Neural cell (in vitro differentiated cells): ENCODE measurements around the gene ABCB4. TPM values are rescaled to one million over a fixed set of nuclear protein-coding genes. Genes with fewer than 3 reads are reported as not detected.

Experiments
- H2AFZ ChIP-seq: fragments of 200-600, 300-800 bp; sonication (generic), shearing (Covaris generic); 2 replicates; pipeline ENCODE4 v1.6.0; 2014; ENCODE audit warnings: low read depth, mild to moderate bottlenecking, antibody characterized with exemption, low read length, moderate library complexity
- H3F3A ChIP-seq: fragments of 200-600 bp; shearing (Covaris generic); 2 replicates; pipeline ENCODE4 v1.6.1; 2016; ENCODE audit warnings: mild to moderate bottlenecking, moderate library complexity, mixed read lengths, antibody characterized with exemption, low read length; ENCODE audit not compliant: insufficient read depth, poor library complexity, severe bottlenecking
- H3K27ac ChIP-seq: fragments of 200-600, 300-800 bp; sonication (generic), shearing (Covaris generic); 2 replicates; pipeline ENCODE4 v1.5.1; 2014; ENCODE audit warnings: mild to moderate bottlenecking, low read length, moderate library complexity
- H3K27me3 ChIP-seq: fragments of 300-800, 200-600 bp; sonication (generic), shearing (Covaris generic); 2 replicates; pipeline ENCODE4 v1.6.0; 2014; ENCODE audit warnings: mild to moderate bottlenecking, low read depth, low read length, moderate library complexity; ENCODE audit not compliant: insufficient read depth
- H3K36me3 ChIP-seq: fragments of 300-800, 200-600 bp; sonication (generic), shearing (Covaris generic); 2 replicates; pipeline ENCODE4 v1.5.1; 2014; ENCODE audit warnings: mild to moderate bottlenecking, antibody characterized with exemption, low read length, moderate library complexity; ENCODE audit not compliant: insufficient read depth
- H3K4me2 ChIP-seq: fragments of 300-800, 200-600 bp; sonication (generic), shearing (Covaris generic); 2 replicates; pipeline ENCODE4 v1.6.0; 2014; ENCODE audit warnings: mild to moderate bottlenecking, low read length
- H3K4me3 ChIP-seq: fragments of 300-800, 200-600 bp; sonication (generic), shearing (Covaris generic); 2 replicates; pipeline ENCODE4 v1.5.1; 2014; ENCODE audit warnings: mild to moderate bottlenecking, low read length, moderate library complexity
- H3K79me2 ChIP-seq: fragments of 200-600 bp; shearing (Covaris generic); replicated peaks from 2 replicates; pipeline ENCODE4 v1.6.0; 2014; ENCODE audit warnings: mild to moderate bottlenecking, low read length, moderate library complexity; ENCODE audit not compliant: insufficient read depth
- H3K9ac ChIP-seq: fragments of 300-800, 200-600 bp; sonication (generic), shearing (Covaris generic); 2 replicates; pipeline ENCODE4 v1.6.1; 2016; ENCODE audit warnings: mild to moderate bottlenecking, low read length, mixed read lengths
- H3K9me2 ChIP-seq: fragments of 200-600 bp; shearing (Covaris generic); 2 replicates; pipeline ENCODE4 v1.6.1; 2016; ENCODE audit warnings: mild to moderate bottlenecking, low read length, mixed read lengths; ENCODE audit not compliant: insufficient read depth
- H3K9me3 ChIP-seq: fragments of 200-600, 300-800 bp; sonication (generic), shearing (Covaris generic); 2 replicates; pipeline ENCODE4 v1.6.1; 2016; ENCODE audit warnings: mild to moderate bottlenecking, mixed run types, low read length, moderate library complexity, mixed read lengths
- H4K20me1 ChIP-seq: fragments of 200-600 bp; shearing (Covaris generic); 2 replicates; pipeline ENCODE4 v1.6.1; 2016; ENCODE audit warnings: mild to moderate bottlenecking, mixed run types; ENCODE audit not compliant: insufficient read depth
- EP300 ChIP-seq: fragments of 450-650 bp; conservative IDR thresholded peaks from 2 replicates; pipeline ENCODE4 v1.6.1; 2014; ENCODE audit warnings: antibody characterized with exemption, mild to moderate bottlenecking, moderate library complexity; ENCODE audit not compliant: poor library complexity, severe bottlenecking
- EZH2 ChIP-seq: fragments of 200-600, 300-800 bp; shearing (Covaris generic), sonication (generic); IDR thresholded peaks from 2 replicates; pipeline ENCODE4 v1.6.1; 2014; ENCODE audit warnings: antibody characterized with exemption, low read length, borderline replicate concordance, mild to moderate bottlenecking; ENCODE audit not compliant: insufficient read depth, poor library complexity, severe bottlenecking
- MXI1 ChIP-seq: fragments of 450-650 bp; conservative IDR thresholded peaks from 2 replicates; pipeline ENCODE4 v1.6.1; 2014; ENCODE audit warnings: antibody characterized with exemption, mild to moderate bottlenecking; ENCODE audit not compliant: poor library complexity, severe bottlenecking
- POLR2AphosphoS5 ChIP-seq: IDR thresholded peaks from 2 replicates; pipeline ENCODE4 v1.6.1; 2012
- RAD21 ChIP-seq: fragments of 450-650 bp; conservative IDR thresholded peaks from 2 replicates; pipeline ENCODE4 v1.6.1; 2014; ENCODE audit warnings: antibody characterized with exemption, mild to moderate bottlenecking, moderate library complexity
- SMC3 ChIP-seq: fragments of 450-650 bp; conservative IDR thresholded peaks from 2 replicates; pipeline ENCODE4 v1.6.1; 2014; ENCODE audit warnings: antibody characterized with exemption, mild to moderate bottlenecking, moderate library complexity; ENCODE audit not compliant: poor library complexity
- TAF1 ChIP-seq: IDR thresholded peaks from 2 replicates; pipeline ENCODE4 v1.6.1; 2012; ENCODE audit warnings: low read depth
- polyA plus RNA-seq: library from polyadenylated mRNA; depleted of rRNA; stranded (reverse); fragments of >200 nt; gene quantifications from 2 replicates; pipeline ENCODE4 v1.2.3, GENCODE V29; 2014
- TF ChIP-seq, protein P1 (sequence below): fragments of 450-650 bp; IDR thresholded peaks from 2 replicates; pipeline ENCODE4 v1.5.1; 2014; ENCODE audit warnings: antibody characterized with exemption, mild to moderate bottlenecking, moderate library complexity; ENCODE audit not compliant: poor library complexity, severe bottlenecking
- TF ChIP-seq, protein P2 (sequence below): IDR thresholded peaks from 2 replicates; pipeline ENCODE4 v1.6.1; 2012; ENCODE audit warnings: borderline replicate concordance

ABCB4 gene
- polyA plus RNA-seq, 1 donor from 2014 or later = not detected

DNA sequence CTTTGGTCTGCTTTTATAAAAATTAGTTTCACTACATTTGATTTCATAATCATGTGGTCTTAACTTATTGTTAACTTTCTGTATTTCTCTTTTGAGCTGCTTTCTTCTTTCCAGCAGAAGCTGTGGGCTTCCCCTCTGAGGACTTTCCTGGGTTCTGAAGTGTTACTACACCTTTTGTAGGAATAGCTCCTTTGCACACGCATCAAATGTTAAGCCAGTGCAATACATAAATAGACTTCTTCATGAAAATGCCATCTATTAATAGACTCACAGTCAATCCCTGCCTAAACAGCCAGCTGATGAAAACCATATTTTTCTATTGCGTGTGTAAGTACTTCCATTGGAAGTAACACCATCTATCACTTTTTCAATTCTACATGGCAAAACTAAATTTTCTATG lies 1.5 kb downstream of the ABCB4 start:
- Histone ChIP-seq H3K9me2 (no peaks in the 10 kb centered on the region), H3K9ac (no peak overlapping the region), H3F3A (no peaks in the 10 kb centered on the region), H2AFZ (no peak overlapping the region), H3K4me3 (no peak overlapping the region), H3K4me2 (no peak overlapping the region), H3K36me3 (no peaks in the 10 kb centered on the region), H3K9me3 (no peaks in the 10 kb centered on the region), H3K27ac (no peak overlapping the region), H4K20me1 (no peaks in the 10 kb centered on the region), H3K79me2 (no peaks in the 10 kb centered on the region), H3K27me3 (peaks cover 28% of the 10 kb centered on the region)
- TF ChIP-seq MXI1 (no peak), POLR2AphosphoS5 (no peak), EZH2 (no peak), EP300 (no peak), RAD21 (no peak), SMC3 (no peak), TAF1 (no peak)
- TF ChIP-seq, protein P1, sequence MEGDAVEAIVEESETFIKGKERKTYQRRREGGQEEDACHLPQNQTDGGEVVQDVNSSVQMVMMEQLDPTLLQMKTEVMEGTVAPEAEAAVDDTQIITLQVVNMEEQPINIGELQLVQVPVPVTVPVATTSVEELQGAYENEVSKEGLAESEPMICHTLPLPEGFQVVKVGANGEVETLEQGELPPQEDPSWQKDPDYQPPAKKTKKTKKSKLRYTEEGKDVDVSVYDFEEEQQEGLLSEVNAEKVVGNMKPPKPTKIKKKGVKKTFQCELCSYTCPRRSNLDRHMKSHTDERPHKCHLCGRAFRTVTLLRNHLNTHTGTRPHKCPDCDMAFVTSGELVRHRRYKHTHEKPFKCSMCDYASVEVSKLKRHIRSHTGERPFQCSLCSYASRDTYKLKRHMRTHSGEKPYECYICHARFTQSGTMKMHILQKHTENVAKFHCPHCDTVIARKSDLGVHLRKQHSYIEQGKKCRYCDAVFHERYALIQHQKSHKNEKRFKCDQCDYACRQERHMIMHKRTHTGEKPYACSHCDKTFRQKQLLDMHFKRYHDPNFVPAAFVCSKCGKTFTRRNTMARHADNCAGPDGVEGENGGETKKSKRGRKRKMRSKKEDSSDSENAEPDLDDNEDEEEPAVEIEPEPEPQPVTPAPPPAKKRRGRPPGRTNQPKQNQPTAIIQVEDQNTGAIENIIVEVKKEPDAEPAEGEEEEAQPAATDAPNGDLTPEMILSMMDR = no peak
- TF ChIP-seq, protein P2, sequence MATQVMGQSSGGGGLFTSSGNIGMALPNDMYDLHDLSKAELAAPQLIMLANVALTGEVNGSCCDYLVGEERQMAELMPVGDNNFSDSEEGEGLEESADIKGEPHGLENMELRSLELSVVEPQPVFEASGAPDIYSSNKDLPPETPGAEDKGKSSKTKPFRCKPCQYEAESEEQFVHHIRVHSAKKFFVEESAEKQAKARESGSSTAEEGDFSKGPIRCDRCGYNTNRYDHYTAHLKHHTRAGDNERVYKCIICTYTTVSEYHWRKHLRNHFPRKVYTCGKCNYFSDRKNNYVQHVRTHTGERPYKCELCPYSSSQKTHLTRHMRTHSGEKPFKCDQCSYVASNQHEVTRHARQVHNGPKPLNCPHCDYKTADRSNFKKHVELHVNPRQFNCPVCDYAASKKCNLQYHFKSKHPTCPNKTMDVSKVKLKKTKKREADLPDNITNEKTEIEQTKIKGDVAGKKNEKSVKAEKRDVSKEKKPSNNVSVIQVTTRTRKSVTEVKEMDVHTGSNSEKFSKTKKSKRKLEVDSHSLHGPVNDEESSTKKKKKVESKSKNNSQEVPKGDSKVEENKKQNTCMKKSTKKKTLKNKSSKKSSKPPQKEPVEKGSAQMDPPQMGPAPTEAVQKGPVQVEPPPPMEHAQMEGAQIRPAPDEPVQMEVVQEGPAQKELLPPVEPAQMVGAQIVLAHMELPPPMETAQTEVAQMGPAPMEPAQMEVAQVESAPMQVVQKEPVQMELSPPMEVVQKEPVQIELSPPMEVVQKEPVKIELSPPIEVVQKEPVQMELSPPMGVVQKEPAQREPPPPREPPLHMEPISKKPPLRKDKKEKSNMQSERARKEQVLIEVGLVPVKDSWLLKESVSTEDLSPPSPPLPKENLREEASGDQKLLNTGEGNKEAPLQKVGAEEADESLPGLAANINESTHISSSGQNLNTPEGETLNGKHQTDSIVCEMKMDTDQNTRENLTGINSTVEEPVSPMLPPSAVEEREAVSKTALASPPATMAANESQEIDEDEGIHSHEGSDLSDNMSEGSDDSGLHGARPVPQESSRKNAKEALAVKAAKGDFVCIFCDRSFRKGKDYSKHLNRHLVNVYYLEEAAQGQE = no peak

DNA sequence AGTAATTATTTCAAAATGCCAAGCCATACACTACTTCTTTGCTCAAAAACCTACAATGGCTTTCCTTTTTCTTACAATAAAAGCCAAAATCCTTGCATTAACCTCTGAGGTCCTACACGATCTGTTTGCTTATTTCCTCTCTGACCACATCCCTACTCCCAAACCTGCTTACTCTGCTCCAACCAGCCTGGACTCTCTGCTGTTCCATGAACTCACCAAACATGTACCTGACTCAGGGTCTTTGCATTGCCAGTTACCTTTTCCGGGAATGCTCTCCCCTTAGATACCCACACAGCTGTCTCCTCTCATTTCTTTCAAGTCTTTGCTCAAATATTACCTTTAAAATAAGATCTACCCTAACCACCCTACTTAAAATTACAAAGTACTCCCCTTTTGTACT lies 2.3 kb downstream of the ABCB4 start:
- Histone ChIP-seq H3K79me2 (no peaks in the 10 kb centered on the region), H4K20me1 (no peaks in the 10 kb centered on the region), H3K9me3 (no peaks in the 10 kb centered on the region), H2AFZ (no peak overlapping the region), H3K9ac (no peak overlapping the region), H3K27me3 (peaks cover 28% of the 10 kb centered on the region), H3K4me3 (no peak overlapping the region), H3K36me3 (no peaks in the 10 kb centered on the region), H3F3A (no peaks in the 10 kb centered on the region), H3K4me2 (no peak overlapping the region), H3K27ac (no peak overlapping the region), H3K9me2 (no peaks in the 10 kb centered on the region)
- no peak for TF ChIP-seq POLR2AphosphoS5
- TF ChIP-seq, protein P1 = no peak
- TF ChIP-seq SMC3 = no peak
- TF ChIP-seq EP300 = no peak
- no peak for TF ChIP-seq TAF1
- no peak for TF ChIP-seq MXI1
- TF ChIP-seq EZH2 = no peak
- TF ChIP-seq RAD21 = no peak
- TF ChIP-seq, protein P2 = no peak
